Smooth muscle cell (in vitro differentiated cells): ENCODE measurements around the gene COG7. TPM values are rescaled to one million over a fixed set of nuclear protein-coding genes. Genes with fewer than 3 reads are reported as not detected.

Source experiments
- DNase-seq: peaks from one replicate; lab custom pipeline; 2025; ENCODE audit not compliant: unreplicated experiment; lab: John Stamatoyannopoulos, UW
- H2AFZ ChIP-seq: fragments of 200-600 bp; sonication (generic); 2 replicates; pipeline ENCODE4 v1.6.0; 2016; ENCODE audit warnings: antibody characterized with exemption, low read depth, mild to moderate bottlenecking
- H3F3A ChIP-seq: fragments of 200-600 bp; sonication (generic); 2 replicates; pipeline ENCODE4 v1.6.0; 2017; ENCODE audit warnings: antibody characterized with exemption, low read depth
- H3K27ac ChIP-seq: fragments of 200-600 bp; sonication (generic); 2 replicates; pipeline ENCODE4 v1.5.1; 2016; ENCODE audit warnings: low read depth, mild to moderate bottlenecking
- H3K27me3 ChIP-seq: fragments of 200-600 bp; sonication (generic); 2 replicates; pipeline ENCODE4 v1.6.1; 2016; ENCODE audit warnings: low read depth, mild to moderate bottlenecking
- H3K36me3 ChIP-seq: fragments of 200-600 bp; sonication (generic); 2 replicates; pipeline ENCODE4 v1.5.1; 2016; ENCODE audit warnings: low read depth
- H3K4me1 ChIP-seq: fragments of 200-600 bp; sonication (generic); 2 replicates; pipeline ENCODE4 v1.5.1; 2016; ENCODE audit warnings: low read depth
- H3K4me2 ChIP-seq: fragments of 200-600 bp; sonication (generic); 2 replicates; pipeline ENCODE4 v1.6.0; 2016; ENCODE audit warnings: mild to moderate bottlenecking
- H3K4me3 ChIP-seq: fragments of 200-600 bp; sonication (generic); 2 replicates; pipeline ENCODE4 v1.5.1; 2016; ENCODE audit warnings: mild to moderate bottlenecking
- H3K79me2 ChIP-seq: fragments of 200-600 bp; sonication (generic); 2 replicates; pipeline ENCODE4 v1.6.0; 2016; ENCODE audit warnings: low read depth, mild to moderate bottlenecking
- H3K9ac ChIP-seq: fragments of 200-600 bp; sonication (generic); 2 replicates; pipeline ENCODE4 v1.6.0; 2016; ENCODE audit warnings: low read depth
- H3K9me3 ChIP-seq: fragments of 200-600 bp; sonication (generic); replicated peaks from 2 replicates; pipeline ENCODE4 v1.5.1; 2016; ENCODE audit warnings: low read depth
- H4K20me1 ChIP-seq: fragments of 200-600 bp; sonication (generic); 2 replicates; pipeline ENCODE4 v1.6.0; 2016; ENCODE audit warnings: low read depth
- WGBS: methylation state at CpG from one replicate; pipeline ENCODE4 v1.1.7; 2016; ENCODE audit warnings: low lambda C conversion rate; 5-methylcytosine and 5-hydroxymethylcytosine counted together
- polyA plus RNA-seq: library from polyadenylated mRNA; unstranded; fragments of >200 nt; fragmentation: Nextera tagmentation; extraction: Ambion mirVana; gene quantifications from 2 replicates; pipeline ENCODE4 v1.2.1, GENCODE V29; 2016
- total RNA-seq: library from RNA; depleted of rRNA; stranded (reverse); fragments of >200 nt; gene quantifications from 2 replicates; pipeline ENCODE4 v1.2.3, GENCODE V29; 2014
- TF ChIP-seq, protein P1 (sequence below): fragments of 200-600 bp; sonication (generic); IDR thresholded peaks from 2 replicates; pipeline ENCODE4 v1.5.1; 2017; ENCODE audit warnings: borderline replicate concordance, mild to moderate bottlenecking, antibody characterized with exemption; ENCODE audit not compliant: insufficient read depth, poor library complexity, severe bottlenecking

COG7 gene
- total and polyA plus RNA-seq, 2 experiments from 2014 or later: 17.2 to 17.6 TPM

DNA sequence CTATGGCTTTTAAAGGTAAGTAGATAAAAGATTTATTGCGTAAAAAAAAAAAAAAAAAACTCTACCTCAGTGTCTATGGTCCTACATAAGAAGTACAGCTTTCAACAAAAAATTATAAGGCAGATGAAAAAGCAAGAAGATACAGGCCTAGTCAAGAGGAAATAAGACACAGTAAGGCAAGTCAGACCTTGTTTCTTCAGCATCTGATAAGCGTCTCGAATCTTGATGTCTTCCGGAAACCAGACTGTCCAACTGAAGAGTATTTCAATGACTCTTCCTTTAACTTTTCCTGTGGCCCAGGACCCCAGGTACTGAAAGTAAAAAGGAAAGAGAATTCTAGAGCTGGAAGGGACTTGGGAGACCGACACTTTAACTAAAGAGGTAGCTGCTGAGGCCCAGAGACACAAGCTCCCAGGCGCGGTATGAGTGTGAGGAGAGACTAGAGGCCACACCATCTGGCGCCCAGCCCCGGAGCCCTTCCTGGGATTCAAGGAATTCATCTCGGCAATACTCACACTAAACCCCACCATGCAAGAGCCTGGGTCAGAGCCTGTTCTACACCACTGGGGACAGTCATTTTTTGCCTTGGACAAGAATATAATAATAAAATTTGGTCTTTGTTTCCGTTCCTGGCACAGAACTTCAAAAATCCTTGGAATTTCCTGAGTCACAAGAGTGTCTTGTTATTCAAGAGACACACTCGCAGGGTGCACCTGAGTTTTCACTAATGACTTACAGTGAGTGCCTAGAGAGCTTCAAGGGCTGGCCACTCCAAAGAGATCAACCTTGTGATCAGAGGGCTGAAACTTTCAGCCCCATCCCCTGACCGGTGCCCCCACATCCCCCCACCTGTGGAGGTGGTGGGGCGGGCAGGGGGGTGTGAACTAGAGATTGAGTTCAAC, 38.8 kb upstream of the COG7 start:
- TF ChIP-seq, protein P1, sequence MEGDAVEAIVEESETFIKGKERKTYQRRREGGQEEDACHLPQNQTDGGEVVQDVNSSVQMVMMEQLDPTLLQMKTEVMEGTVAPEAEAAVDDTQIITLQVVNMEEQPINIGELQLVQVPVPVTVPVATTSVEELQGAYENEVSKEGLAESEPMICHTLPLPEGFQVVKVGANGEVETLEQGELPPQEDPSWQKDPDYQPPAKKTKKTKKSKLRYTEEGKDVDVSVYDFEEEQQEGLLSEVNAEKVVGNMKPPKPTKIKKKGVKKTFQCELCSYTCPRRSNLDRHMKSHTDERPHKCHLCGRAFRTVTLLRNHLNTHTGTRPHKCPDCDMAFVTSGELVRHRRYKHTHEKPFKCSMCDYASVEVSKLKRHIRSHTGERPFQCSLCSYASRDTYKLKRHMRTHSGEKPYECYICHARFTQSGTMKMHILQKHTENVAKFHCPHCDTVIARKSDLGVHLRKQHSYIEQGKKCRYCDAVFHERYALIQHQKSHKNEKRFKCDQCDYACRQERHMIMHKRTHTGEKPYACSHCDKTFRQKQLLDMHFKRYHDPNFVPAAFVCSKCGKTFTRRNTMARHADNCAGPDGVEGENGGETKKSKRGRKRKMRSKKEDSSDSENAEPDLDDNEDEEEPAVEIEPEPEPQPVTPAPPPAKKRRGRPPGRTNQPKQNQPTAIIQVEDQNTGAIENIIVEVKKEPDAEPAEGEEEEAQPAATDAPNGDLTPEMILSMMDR: no peak
- peaks cover 13% of the 10 kb centered on the region for H3K36me3 ChIP-seq
- no peaks in the 10 kb centered on the region for H3K4me1 ChIP-seq
- no peak overlapping the region for H2AFZ ChIP-seq
- 91% methylated on average over 14 of the region's 14 CpGs for WGBS
- no peaks in the 10 kb centered on the region for H3K9me3 ChIP-seq
- no peaks in the 10 kb centered on the region for H3K79me2 ChIP-seq
- no peak overlapping the region for H3K4me3 ChIP-seq
- no peaks in the 10 kb centered on the region for H3K27me3 ChIP-seq
- no peaks in the 10 kb centered on the region for H3F3A ChIP-seq
- DNase-seq: no peak
- H4K20me1 ChIP-seq: peaks cover 17% of the 10 kb centered on the region
- H3K9ac ChIP-seq: no peak overlapping the region
- no peak overlapping the region for H3K27ac ChIP-seq
- H3K4me2 ChIP-seq: no peak overlapping the region

- no peaks in the 10 kb centered on the region for H4K20me1 ChIP-seq
- H3K4me2 ChIP-seq: no peak overlapping the region
- H3K9me3 ChIP-seq: no peaks in the 10 kb centered on the region
- no peaks in the 10 kb centered on the region for H3K79me2 ChIP-seq
- H3K36me3 ChIP-seq: peaks cover 18% of the 10 kb centered on the region
- no peaks in the 10 kb centered on the region for H3K27me3 ChIP-seq
- no peaks in the 10 kb centered on the region for H3K4me1 ChIP-seq
- no peak overlapping the region for H2AFZ ChIP-seq
- H3K9ac ChIP-seq: no peak overlapping the region
- DNase-seq: no peak
- 93% methylated on average over 5 of the region's 5 CpGs for WGBS
- TF ChIP-seq, protein P1: no peak
- no peak overlapping the region for H3K27ac ChIP-seq
- H3K4me3 ChIP-seq: no peak overlapping the region
- no peaks in the 10 kb centered on the region for H3F3A ChIP-seq
Measured at GRCh38 chr16:23486480-23486879, 33.5 kb upstream of the COG7 start.

GRCh38 chr16:23485841-23486240, 32.9 kb upstream of the COG7 start:
- H3K4me1 ChIP-seq: no peaks in the 10 kb centered on the region
- no peak overlapping the region for H3K27ac ChIP-seq
- TF ChIP-seq, protein P1: no peak
- no peak overlapping the region for H3K4me2 ChIP-seq
- no peaks in the 10 kb centered on the region for H3K9me3 ChIP-seq
- H3K79me2 ChIP-seq: no peaks in the 10 kb centered on the region
- H4K20me1 ChIP-seq: no peaks in the 10 kb centered on the region
- no peak overlapping the region for H3K4me3 ChIP-seq
- no peaks in the 10 kb centered on the region for H3K27me3 ChIP-seq
- no peak for DNase-seq
- no peaks in the 10 kb centered on the region for H3F3A ChIP-seq
- H3K9ac ChIP-seq: no peak overlapping the region
- H2AFZ ChIP-seq: no peak overlapping the region
- H3K36me3 ChIP-seq: peaks cover 16% of the 10 kb centered on the region
- 100% methylated on average over 8 of the region's 8 CpGs for WGBS

- Histone ChIP-seq H3K79me2 (no peaks in the 10 kb centered on the region), H3K27ac (no peak overlapping the region), H3K27me3 (no peaks in the 10 kb centered on the region), H2AFZ (no peak overlapping the region), H4K20me1 (no peaks in the 10 kb centered on the region), H3F3A (no peaks in the 10 kb centered on the region), H3K9me3 (no peaks in the 10 kb centered on the region), H3K4me2 (no peak overlapping the region), H3K36me3 (peaks cover 13% of the 10 kb centered on the region), H3K4me3 (no peak overlapping the region), H3K4me1 (no peaks in the 10 kb centered on the region), H3K9ac (no peak overlapping the region)
- 98% methylated on average over 2 of the region's 2 CpGs for WGBS
- TF ChIP-seq, protein P1: no peak
- no peak for DNase-seq
Measured at GRCh38 chr16:23485257-23485614, 32.2 kb upstream of the COG7 start.
